Caki2 (cell line): Measurements from ENCODE around the gene TCF3. TPM values are rescaled to one million over a fixed set of nuclear protein-coding genes. Genes with fewer than 3 reads are reported as not detected.

Experiments used
- DNase-seq: peaks from one replicate; pipeline ENCODE4 v3.0.0-alpha.2; 2015; ENCODE audit warnings: low read depth
- in situ Hi-C: cut with HindIII; loops from 2 replicates; pipeline ENCODE4 v1.10.0; 2016; ENCODE audit warnings: low sequenced_read_pairs, low pct_unique_long_range_greater_than_20kb, mixed read lengths
- total RNA-seq: library from RNA; depleted of rRNA; stranded (reverse); fragments of >200 nt; shearing (Covaris generic); gene quantifications from 2 replicates; pipeline ENCODE4 v1.2.3, GENCODE V29; 2014; ENCODE audit warnings: low replicate concordance

The TCF3 gene
- total RNA-seq, 1 experiment from 2014 or later: 65.0 TPM

GRCh38 chr19:1605236-1606137 lies 46.9 kb downstream of the TCF3 start, which contains the start of gene UQCR11:
UQCR11 (minus strand) TSS chr19:1605462; CDS start chr19:1605409, 53 bp downstream.
- DNase-seq: peak; percentile 85
- in situ Hi-C loops: no loop called here

DNA sequence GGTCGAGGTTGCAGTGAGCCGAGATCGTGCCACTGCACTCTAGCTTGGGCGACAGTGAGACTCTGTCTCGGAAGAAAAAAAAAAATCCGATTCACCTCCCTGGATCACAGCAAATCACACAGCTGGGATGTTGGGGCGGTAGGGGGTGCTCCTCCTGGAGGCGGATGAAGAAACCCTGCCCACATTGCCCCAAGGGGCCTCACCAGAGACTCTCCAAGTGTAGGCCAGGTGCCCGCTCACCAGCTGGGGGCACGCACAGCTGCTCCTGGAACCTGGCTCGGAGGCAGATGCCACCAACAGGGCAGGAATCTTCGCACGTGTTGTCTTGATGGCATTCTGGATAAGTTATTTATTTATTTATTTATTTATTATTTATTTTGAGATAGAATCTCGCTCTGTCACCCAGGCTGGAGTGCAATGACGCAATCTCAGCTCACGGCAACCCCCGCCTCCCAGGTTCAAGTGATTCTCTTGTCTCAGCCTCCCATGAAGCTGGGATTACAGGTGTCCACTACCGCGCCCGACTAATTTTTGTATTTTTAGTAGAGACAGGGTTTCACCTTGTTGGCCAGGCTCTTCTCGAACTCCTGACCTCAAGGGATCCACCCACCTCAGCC lies 50.2 kb downstream of the TCF3 start:
- in situ Hi-C loops: no loop called here
- DNase-seq: no peak

DNA sequence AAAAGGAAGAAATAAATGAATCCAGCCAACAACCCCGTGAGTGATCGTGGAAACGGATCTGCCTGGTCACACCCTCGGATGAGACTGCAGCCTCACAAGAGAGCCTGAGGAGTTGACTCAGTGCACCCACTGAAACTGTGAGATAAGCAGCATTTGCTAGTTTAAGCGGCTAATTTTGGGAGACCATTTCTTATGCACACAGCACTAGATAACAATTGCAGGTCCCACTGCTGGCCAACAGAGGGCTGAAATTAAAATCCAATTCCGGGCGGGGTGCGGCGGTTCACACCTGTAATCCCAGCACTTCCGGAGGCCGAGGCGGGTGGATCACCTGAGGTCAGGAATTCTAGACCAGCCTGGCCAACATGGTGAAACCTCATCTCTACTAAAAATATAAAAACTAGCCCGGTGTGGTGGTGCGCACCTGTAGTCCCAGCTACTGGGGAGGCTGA lies 50.8 kb downstream of the TCF3 start:
- no peak for DNase-seq
- in situ Hi-C loops: no loop called here

- no peak for DNase-seq
These were observed 53.0 kb downstream of the TCF3 start for GRCh38 chr19:1599460-1599846.

GRCh38 chr19:1598777-1599459 lies 53.5 kb downstream of the TCF3 start:
- in situ Hi-C loops: no loop called here
- DNase-seq: no peak

More at GRCh38 chr19:1599460-1599846, 53.0 kb downstream of the TCF3 start:
- in situ Hi-C loops: no loop called here

GRCh38 chr19:1593501-1593772 lies 59.0 kb downstream of the TCF3 start:
- DNase-seq: no peak
- in situ Hi-C loops: no loop called here

DNA sequence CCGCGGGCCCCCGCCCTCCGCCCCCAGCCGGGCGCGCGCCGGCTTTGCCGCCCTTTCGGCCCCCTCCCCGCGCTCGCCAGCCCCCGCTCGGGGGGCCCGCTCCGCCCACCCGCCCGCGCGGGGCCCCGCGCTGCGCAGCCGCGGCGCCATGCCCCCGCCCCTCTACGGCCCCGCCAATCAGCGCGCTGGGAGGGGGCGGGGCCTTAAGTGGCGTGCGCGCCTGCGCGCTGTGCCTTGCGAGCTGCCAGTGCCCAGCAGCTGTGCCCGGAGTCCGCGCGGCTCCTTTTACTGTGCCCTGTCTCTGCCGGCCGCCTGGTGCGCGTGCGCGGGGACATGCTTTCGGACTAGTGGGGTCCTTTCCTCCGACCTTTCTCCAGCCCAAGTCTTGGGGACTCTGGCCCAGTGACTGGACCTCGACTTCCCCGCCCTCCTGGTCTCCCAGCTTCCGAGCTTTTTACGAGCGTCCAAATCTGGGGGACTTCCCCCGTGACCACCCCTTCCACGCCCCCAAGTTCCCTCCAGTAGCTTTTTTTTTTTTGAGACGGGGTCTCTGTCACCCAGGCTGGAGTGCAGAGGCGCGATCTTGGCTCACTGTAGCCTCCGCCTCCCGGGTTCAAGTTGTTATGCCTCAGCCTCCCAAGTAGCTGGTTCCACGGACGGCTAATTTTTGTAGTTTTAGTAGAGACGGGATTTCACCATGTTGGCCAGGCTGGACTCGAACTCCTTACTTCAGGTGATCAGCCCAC lies 59.5 kb downstream of the TCF3 start, which contains the start of gene MBD3:
Gene MBD3, minus strand, starts transcription at position 111 of the 746 bp plus-strand sequence. CDS start 234 bp downstream, outside the sequence.
- peak; percentile 77 for DNase-seq
- in situ Hi-C loops: no loop called here

- in situ Hi-C loops: no loop called here
- DNase-seq: peak; percentile 71
These were observed 60.2 kb downstream of the TCF3 start for GRCh38 chr19:1592024-1592754.

GRCh38 chr19:1591421-1592023 lies 60.9 kb downstream of the TCF3 start:
- peak; percentile 8 for DNase-seq
- in situ Hi-C loops: no loop called here

DNA sequence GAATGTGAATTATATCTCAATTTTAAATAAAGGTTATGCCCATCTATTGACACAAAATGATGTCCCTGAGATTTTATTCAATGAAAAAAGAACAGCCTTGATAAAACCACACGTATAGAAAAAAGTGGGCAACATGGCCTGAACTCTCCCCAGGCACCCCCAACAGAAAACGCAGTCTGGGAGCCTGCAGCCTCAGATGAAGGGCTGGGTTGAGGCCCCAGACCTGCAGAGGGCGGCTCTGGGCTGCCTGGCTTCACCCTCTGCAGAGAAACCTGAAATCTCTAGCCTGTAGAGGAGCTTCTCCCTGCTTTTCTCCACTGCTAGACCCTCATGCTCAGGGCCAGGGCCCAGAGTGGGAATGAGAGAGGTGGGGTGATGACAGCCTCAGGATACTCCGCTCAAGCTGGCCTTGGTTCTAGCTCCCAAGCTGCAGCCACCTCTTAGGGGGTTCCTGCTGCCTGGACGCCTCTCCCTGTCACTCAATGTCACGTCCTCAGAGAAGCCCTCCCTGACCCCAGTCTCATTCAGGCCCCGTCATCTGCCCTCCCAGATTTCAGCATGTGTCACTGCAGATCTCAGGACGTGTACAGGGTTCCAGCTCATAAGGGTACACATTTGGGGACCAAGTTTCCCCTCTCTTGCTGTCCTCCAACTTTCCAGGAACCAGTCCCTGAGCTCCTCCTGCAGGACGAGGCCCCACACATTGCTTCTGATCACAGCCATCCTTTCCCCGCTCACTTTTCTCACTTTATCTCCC lies 61.6 kb downstream of the TCF3 start:
- in situ Hi-C loops: no loop called here

DNA sequence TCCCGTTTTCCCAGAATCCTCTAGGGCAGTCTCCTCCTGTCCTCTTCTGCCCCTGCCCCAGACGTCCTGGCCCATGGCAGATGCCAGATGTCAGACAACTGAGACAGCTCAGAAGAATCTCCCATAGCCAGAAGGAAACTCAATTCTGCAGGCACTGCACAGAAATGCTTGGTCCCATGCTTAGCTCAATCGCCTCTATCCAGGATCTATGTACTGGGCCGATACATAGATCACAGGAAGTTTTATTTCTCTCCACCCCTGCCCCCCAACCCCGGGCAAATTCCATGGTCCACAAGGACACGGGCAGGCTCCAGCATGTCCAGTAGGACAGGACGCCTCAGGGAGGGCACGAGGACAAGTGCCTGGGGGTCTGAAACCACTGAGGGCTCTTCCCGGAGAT lies 64.5 kb downstream of the TCF3 start:
- DNase-seq: no peak
- in situ Hi-C loops: no loop called here

More for the DNA sequence above, 61.6 kb downstream of the TCF3 start:
- DNase-seq: peak; percentile 16

DNA sequence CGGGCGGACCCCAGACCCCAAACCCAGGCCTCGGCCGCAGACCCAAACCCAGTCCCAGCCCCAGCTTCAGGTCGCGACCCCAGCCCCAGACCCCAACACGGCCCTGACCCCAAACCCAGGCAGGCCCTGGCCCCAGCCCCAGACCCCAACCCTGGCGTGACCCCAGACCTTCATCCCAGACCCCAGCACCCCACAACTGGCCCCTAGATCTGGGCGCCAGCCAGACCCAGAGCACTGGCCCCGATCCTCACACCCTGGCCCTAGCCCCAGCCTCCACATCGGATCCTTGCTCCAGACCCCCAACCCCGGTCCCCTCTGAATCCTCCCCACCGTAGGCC lies 67.2 kb downstream of the TCF3 start:
- DNase-seq: no peak
- in situ Hi-C loops: no loop called here

- in situ Hi-C loops: no loop called here
- no peak for DNase-seq
These were observed 67.7 kb downstream of the TCF3 start for GRCh38 chr19:1584500-1585242.

GRCh38 chr19:1582201-1582600 lies 70.2 kb downstream of the TCF3 start:
- no peak for DNase-seq
- in situ Hi-C loops: no loop called here

DNA sequence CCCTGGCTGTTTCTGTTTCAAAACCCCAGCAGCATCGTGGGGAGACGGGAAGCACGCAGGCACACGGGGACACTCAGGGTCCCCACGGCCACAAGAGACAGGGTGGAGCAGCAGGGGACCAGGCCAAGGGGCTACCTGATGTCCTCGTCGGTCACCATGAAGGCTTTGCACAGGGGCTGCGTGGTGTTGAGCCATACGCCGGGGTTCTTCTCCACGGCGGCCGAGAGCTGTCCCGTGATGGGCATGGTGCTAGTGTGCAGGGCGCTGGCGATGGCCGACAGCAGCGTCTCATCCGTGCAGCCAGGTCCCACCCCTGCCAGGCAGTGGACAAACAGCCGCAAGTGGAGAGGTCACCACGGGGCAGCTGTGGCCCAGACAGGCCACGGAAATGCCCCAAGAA lies 71.5 kb downstream of the TCF3 start:
- DNase-seq: no peak
- in situ Hi-C loops: no loop called here

DNA sequence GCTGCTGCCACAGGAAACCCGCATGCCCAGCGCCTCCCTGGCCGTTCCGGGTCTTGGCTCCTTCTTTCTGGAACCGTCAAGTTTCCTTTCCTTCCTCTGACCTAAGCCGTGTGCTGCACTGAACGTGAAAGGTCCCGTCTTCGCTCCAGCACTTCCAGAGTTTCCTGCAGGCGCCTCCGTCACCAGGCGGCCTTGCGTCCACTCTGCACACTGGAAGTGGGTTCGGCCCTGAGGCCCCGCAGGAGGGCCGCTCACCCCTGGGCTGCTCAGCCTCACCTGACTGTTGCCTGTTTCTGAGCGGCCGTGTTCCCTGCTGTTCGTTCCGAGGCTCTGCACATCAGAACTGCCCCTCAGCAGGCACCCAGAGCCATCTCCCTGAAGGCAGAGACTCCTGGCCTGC lies 72.0 kb downstream of the TCF3 start:
- no peak for DNase-seq
- in situ Hi-C loops: no loop called here
